AG09319 (cell line): ENCODE data around the gene UNC5C.

Experiments used
- DNase-seq: peaks from one replicate; pipeline ENCODE4 v3.0.0-alpha.2; 2010; ENCODE audit warnings: low read depth; ENCODE audit errors: extremely low read depth
- CTCF ChIP-seq: IDR thresholded peaks from 2 replicates; pipeline ENCODE4 v1.5.1; 2011; ENCODE audit warnings: low read depth, mild to moderate bottlenecking, inconsistent platforms, low read length, moderate library complexity

Gene UNC5C

GRCh38 chr4:95466791-95467190 is 82.0 kb downstream of the UNC5C start:
- no peak for TF ChIP-seq CTCF

GRCh38 chr4:95465010-95465409 is 83.8 kb downstream of the UNC5C start:
- TF ChIP-seq CTCF: no peak
- DNase-seq: no peak

More at GRCh38 chr4:95466791-95467190, 82.0 kb downstream of the UNC5C start:
- no peak for DNase-seq

- no peak for TF ChIP-seq CTCF
- no peak for DNase-seq
Observed at GRCh38 chr4:95462921-95463320, 85.9 kb downstream of the UNC5C start.

- DNase-seq: no peak
- no peak for TF ChIP-seq CTCF
Observed at GRCh38 chr4:95457353-95457752, 91.4 kb downstream of the UNC5C start.

GRCh38 chr4:95450294-95450693 is 98.5 kb downstream of the UNC5C start:
- no peak for TF ChIP-seq CTCF
- DNase-seq: no peak

- no peak for TF ChIP-seq CTCF
- DNase-seq: no peak
Observed at GRCh38 chr4:95446173-95446572, 102.6 kb downstream of the UNC5C start.

GRCh38 chr4:95445251-95445650 is 103.5 kb downstream of the UNC5C start:
- no peak for DNase-seq
- TF ChIP-seq CTCF: no peak
